ENCODE data around the gene DUOXA2. TPM values are rescaled to one million over a fixed set of nuclear protein-coding genes. Genes with fewer than 3 reads are reported as not detected.
A peak's percentile ranks its signal among the peaks of the same experiment; 100 is the strongest.
"Not testable (repeated sequence)": the region's sequence is repeated elsewhere in the genome, so short reads cannot be mapped to it uniquely, and the experiment has no call there.

The DUOXA2 gene
- total RNA-seq (not detected in 2 replicates), polyA plus RNA-seq (not detected in 2 replicates)

- Histone ChIP-seq H3K36me3 (no peaks in the 10 kb centered on the region), H3K27ac (no peak within 1 kb of the TSS), H3K27me3 (peaks cover 92% of the 10 kb centered on the region), H3K4me3 (peak within 1 kb of the TSS; percentile 10), H3K4me1 (ENCODE audit: low read depth) (peaks cover 4% of the 10 kb centered on the region), H3K9me3 (ENCODE audit: low read depth) (no peaks in the 10 kb centered on the region)
- TF ChIP-seq CTCF (IDR thresholded peaks at IDR 0.05; ENCODE audit: low read depth, low read length), result no peak
- peak in 1 of 2 donors; percentile 40 for DNase-seq (ENCODE audit: low read depth in 1 of 2, low spot score in 1 of 2)
Observed at GRCh38 chr15:45114076-45114750, at the start of gene DUOXA2, which contains the start of gene DUOX2. TSS of gene DUOXA2 (plus strand) at chr15:45114326. CDS start at chr15:45114606, 280 bp downstream. TSS of gene DUOX2 (minus strand) at chr15:45114172. CDS start at chr15:45113411, 761 bp downstream.

- Histone ChIP-seq H3K27me3 (no peaks in the 10 kb centered on the region), H3K9me3 (ENCODE audit: low read depth) (no peaks in the 10 kb centered on the region), H3K4me1 (ENCODE audit: low read depth) (no peaks in the 10 kb centered on the region), H3K36me3 (peaks cover 2% of the 10 kb centered on the region), H3K4me3 (no peak overlapping the region), H3K27ac (no peak overlapping the region)
- DNase-seq (ENCODE audit: low read depth in 1 of 2, low spot score in 1 of 2), result peak in 1 of 2 donors; percentile 46
- no peak for TF ChIP-seq CTCF (IDR thresholded peaks at IDR 0.05; ENCODE audit: low read depth, low read length)
Observed at GRCh38 chr15:45064386-45064785, 49.7 kb upstream of the DUOXA2 start.

DNA sequence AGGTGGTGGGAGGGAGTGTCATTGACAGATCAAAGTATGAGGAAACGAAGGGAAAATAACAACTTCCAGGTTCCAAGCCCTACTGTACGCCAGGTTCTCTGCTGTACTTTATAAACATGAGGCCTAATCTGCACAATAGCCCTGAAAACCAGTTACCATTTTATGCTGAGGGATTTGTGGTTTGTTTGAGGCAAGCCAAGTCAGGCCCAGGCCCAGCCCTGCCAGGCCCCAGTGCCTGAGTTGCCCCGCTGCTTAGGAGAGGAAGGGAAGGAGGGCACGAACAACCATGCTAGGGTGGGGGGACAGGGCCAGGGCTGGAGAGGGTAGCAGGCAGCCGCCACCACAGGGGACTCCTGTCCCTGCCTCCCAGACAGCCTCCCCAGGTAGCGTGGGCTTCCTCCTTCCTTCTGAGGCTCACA, 44.2 kb upstream of the DUOXA2 start:
- not testable (repeated sequence) for DNase-seq (ENCODE audit: low read depth in 1 of 2, low spot score in 1 of 2); H3K9me3 ChIP-seq (ENCODE audit: low read depth); H3K36me3 ChIP-seq; H3K4me3 ChIP-seq; H3K27me3 ChIP-seq; H3K4me1 ChIP-seq (ENCODE audit: low read depth)
- H3K27ac ChIP-seq, result peak overlapping the region; percentile 1

DNA sequence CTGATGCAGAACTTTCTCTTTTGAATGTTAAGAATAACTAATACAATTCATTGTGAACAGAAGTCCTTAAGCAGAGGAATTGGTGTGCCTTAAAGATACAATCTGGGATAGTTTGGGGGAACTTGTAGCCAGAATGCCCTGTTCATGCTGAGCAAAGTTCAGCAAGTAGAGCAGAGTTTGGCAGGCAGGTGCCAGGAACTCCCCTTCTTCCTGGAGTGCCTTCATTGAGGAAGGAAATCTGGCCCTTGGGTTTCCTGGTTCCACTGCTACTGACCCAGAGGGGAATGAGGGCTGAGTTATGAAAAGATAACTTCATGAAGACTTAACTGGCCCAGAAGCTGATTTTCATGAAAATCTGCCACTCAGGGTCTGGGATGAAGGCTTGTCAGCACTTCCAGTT, 40.5 kb upstream of the DUOXA2 start:
- not testable (repeated sequence) for DNase-seq (ENCODE audit: low read depth in 1 of 2, low spot score in 1 of 2); H3K36me3 ChIP-seq; H3K27ac ChIP-seq; H3K4me3 ChIP-seq; H3K27me3 ChIP-seq; H3K4me1 ChIP-seq (ENCODE audit: low read depth); H3K9me3 ChIP-seq (ENCODE audit: low read depth)

DNA sequence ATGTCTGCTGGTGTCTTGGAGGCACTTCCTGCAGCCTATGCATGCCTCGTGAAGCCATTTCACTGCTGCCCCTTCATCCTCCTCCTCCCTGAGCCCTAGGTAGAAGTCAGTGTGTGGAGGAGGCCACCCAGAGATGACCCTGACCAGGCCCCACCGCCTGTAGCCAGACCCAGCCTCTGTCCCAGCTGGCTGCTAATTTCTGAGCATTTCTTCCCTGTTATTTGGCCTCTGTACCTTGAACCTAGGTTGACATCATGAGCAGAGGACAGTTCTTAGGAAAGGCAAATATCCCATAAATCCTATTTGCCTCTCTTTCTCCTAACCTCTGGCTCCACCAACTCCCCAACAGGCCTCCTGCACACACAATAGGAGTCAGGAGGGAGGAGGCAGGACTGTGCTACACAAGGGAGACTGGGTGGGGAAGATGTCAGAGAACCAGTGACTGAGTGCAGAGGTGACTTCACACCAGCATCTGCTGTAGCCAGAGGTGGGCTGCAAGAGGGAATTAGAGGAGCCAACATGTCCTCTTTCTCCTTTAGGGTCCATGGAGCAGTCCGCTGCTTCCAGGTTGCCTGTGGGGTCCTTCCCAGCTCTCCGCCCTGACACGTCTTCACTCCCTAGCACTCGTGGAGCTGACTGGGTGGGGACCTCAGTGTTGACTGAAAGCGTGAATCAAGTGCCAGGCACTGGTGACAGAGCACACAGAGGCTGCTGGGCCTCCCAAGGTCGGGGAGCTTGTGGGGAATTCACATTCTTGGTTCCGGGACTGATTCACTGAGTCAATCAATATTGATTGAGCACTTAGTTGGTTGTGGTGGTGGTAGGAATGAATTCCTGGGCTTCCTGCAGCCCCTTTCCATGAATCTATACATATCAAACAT, 38.4 kb upstream of the DUOXA2 start:
- H3K4me3 ChIP-seq; H3K27ac ChIP-seq; H3K27me3 ChIP-seq; H3K36me3 ChIP-seq; H3K4me1 ChIP-seq (ENCODE audit: low read depth); H3K9me3 ChIP-seq (ENCODE audit: low read depth); DNase-seq (ENCODE audit: low read depth in 1 of 2, low spot score in 1 of 2): not testable (repeated sequence)

- not testable (repeated sequence) for DNase-seq (ENCODE audit: low read depth in 1 of 2, low spot score in 1 of 2); H3K36me3 ChIP-seq; H3K4me3 ChIP-seq; H3K27me3 ChIP-seq; H3K27ac ChIP-seq; H3K9me3 ChIP-seq (ENCODE audit: low read depth); H3K4me1 ChIP-seq (ENCODE audit: low read depth)
Observed at GRCh38 chr15:45077391-45077790, 36.7 kb upstream of the DUOXA2 start.

- DNase-seq (ENCODE audit: low read depth in 1 of 2, low spot score in 1 of 2); H3K27me3 ChIP-seq; H3K9me3 ChIP-seq (ENCODE audit: low read depth); H3K4me3 ChIP-seq; H3K27ac ChIP-seq; H3K36me3 ChIP-seq; H3K4me1 ChIP-seq (ENCODE audit: low read depth): not testable (repeated sequence)
Observed at GRCh38 chr15:45079201-45079600, 34.9 kb upstream of the DUOXA2 start.

DNA sequence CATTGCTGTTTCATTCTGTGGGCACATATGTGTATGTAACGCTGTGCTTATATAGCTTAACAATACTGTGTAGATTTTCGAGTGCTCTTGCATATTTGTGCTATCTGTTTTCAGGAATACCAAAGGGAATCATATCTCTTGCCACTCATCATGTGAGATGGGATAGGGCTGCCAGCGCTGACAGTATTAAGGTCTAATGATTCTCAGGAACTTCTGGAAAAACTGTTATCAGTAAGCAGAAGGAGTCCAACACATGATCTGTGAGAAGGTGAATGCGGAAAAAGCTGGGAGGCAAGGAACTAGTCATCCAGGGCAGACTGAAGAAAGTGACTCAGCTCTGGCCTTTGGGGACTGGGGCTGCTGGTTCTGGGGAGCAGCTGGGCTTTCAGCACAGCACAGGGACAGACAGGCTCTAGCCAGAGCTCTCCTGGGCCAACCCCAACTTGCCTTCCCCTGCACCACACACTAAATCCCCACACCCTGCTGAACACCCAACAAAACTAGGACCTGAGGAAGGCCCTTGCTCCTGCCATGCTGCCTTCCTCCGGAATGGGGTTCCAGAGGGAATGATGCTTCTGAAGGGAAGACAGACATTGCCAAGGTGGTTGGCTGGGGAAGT, 34.4 kb upstream of the DUOXA2 start:
- DNase-seq (ENCODE audit: low read depth in 1 of 2, low spot score in 1 of 2); H3K9me3 ChIP-seq (ENCODE audit: low read depth); H3K27me3 ChIP-seq; H3K4me1 ChIP-seq (ENCODE audit: low read depth); H3K4me3 ChIP-seq; H3K36me3 ChIP-seq; H3K27ac ChIP-seq: not testable (repeated sequence)

GRCh38 chr15:45080593-45080992, 33.5 kb upstream of the DUOXA2 start:
- DNase-seq (ENCODE audit: low read depth in 1 of 2, low spot score in 1 of 2); H3K4me1 ChIP-seq (ENCODE audit: low read depth); H3K27me3 ChIP-seq; H3K36me3 ChIP-seq; H3K27ac ChIP-seq; H3K9me3 ChIP-seq (ENCODE audit: low read depth); H3K4me3 ChIP-seq: not testable (repeated sequence)

GRCh38 chr15:45082412-45082811, 31.7 kb upstream of the DUOXA2 start:
- not testable (repeated sequence) for H3K27me3 ChIP-seq; H3K9me3 ChIP-seq (ENCODE audit: low read depth); H3K27ac ChIP-seq; H3K36me3 ChIP-seq; H3K4me1 ChIP-seq (ENCODE audit: low read depth); H3K4me3 ChIP-seq
- DNase-seq (ENCODE audit: low read depth in 1 of 2, low spot score in 1 of 2), result peak in 1 of 2 donors; percentile 20

Measured in cardiac muscle cell (in vitro differentiated cells and primary cell).